Neural crest cell (in vitro differentiated cells): ENCODE results near the gene DNAJA1. TPM values are rescaled to one million over a fixed set of nuclear protein-coding genes. Genes with fewer than 3 reads are reported as not detected.
A peak's percentile ranks its signal among the peaks of the same experiment; 100 is the strongest.
"Not testable (repeated sequence)": the region's sequence is repeated elsewhere in the genome, so short reads cannot be mapped to it uniquely, and the experiment has no call there.

Experiments used
- DNase-seq: peaks from one replicate; pipeline ENCODE4 v3.0.0; 2021; ENCODE audit warnings: low read depth, mixed read lengths, low spot score
- H3K27ac Mint-ChIP-seq: one replicate; pipeline ENCODE4 v1.8.0; 2021; ENCODE audit warnings: mild to moderate bottlenecking, mixed read lengths; ENCODE audit not compliant: unreplicated experiment
- H3K27me3 Mint-ChIP-seq: 2 replicates; pipeline ENCODE4 v1.8.0; 2021; ENCODE audit warnings: low read depth, mild to moderate bottlenecking, mixed read lengths
- H3K36me3 Mint-ChIP-seq: 2 replicates; pipeline ENCODE4 v1.8.0; 2021; ENCODE audit warnings: low read depth, mild to moderate bottlenecking, mixed read lengths
- H3K4me1 Mint-ChIP-seq: 2 replicates; pipeline ENCODE4 v1.8.0; 2021; ENCODE audit warnings: mixed read lengths
- H3K4me3 Mint-ChIP-seq: one replicate; pipeline ENCODE4 v1.8.0; 2021; ENCODE audit warnings: mild to moderate bottlenecking, mixed read lengths
- H3K9me3 Mint-ChIP-seq: 2 replicates; pipeline ENCODE4 v1.8.0; 2021; ENCODE audit warnings: mixed read lengths
- total RNA-seq: library from RNA; stranded (reverse); gene quantifications from 2 replicates; pipeline ENCODE4 v1.2.1, GENCODE V29; 2021
- TF ChIP-seq, protein P1 (sequence below): fragments of 200-600 bp; sonication (generic); conservative IDR thresholded peaks from 2 replicates; pipeline ENCODE4 v1.5.0; 2021; ENCODE audit warnings: antibody characterized with exemption, mild to moderate bottlenecking

DNAJA1 gene
- total RNA-seq, 1 donor from 2014 or later = 252 TPM

DNA sequence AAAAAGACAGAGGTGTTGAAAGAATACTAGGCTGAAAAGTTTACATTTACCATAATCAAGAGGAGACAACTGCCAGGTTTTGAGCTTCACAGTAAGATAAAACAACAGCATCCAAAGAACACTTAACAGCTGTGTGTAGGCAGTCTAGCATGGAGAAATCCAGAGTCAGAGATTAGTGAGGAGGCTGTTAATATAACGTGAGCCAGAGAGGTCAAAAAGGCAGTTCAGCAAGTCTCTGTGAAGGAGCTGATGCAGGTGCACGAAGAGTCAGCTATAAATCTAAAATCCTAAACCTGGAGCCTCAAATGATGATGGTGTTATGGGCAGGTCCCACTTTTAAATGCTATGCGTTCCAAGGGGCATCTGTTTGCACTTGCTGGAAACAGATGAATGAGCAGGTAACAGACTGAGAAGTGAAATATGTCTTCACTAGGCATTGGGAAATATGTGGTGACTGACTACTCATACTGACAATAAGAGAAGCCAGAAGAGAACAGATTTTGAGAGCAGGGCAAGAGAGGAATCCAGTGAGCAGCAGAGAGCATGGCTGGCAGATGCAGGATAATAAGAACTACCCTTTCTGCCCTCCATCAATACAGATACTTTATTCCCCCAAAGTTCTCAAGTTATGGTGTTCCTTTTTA, 32.4 kb upstream of the DNAJA1 start:
- TF ChIP-seq, protein P1, sequence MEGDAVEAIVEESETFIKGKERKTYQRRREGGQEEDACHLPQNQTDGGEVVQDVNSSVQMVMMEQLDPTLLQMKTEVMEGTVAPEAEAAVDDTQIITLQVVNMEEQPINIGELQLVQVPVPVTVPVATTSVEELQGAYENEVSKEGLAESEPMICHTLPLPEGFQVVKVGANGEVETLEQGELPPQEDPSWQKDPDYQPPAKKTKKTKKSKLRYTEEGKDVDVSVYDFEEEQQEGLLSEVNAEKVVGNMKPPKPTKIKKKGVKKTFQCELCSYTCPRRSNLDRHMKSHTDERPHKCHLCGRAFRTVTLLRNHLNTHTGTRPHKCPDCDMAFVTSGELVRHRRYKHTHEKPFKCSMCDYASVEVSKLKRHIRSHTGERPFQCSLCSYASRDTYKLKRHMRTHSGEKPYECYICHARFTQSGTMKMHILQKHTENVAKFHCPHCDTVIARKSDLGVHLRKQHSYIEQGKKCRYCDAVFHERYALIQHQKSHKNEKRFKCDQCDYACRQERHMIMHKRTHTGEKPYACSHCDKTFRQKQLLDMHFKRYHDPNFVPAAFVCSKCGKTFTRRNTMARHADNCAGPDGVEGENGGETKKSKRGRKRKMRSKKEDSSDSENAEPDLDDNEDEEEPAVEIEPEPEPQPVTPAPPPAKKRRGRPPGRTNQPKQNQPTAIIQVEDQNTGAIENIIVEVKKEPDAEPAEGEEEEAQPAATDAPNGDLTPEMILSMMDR = no peak
- Mint-ChIP-seq H3K9me3 (no peaks in the 10 kb centered on the region), H3K4me1 (no peaks in the 10 kb centered on the region), H3K4me3 (no peak overlapping the region), H3K27me3 (no peaks in the 10 kb centered on the region), H3K27ac (no peak overlapping the region), H3K36me3 (peaks cover 2% of the 10 kb centered on the region)
- no peak for DNase-seq

DNA sequence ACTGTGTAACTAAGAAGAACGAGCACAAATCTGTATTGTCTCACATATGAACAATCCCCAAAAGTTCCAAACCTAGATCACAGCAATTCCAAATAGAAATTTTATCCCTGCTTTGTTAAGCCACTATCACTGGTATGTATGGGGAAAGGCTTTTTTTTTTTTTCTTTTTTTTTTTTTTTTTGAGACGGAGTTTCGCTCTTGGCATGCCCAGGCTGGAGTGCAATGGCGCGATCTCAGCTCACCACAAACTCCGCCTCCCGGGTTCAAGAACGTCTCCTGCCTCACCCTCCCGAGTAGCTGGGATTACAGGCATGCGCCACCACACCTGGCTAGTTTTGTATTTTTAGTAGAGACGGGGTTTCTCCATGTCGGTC, 24.4 kb upstream of the DNAJA1 start:
- peaks cover 21% of the 10 kb centered on the region for H3K4me1 Mint-ChIP-seq
- H3K27me3 Mint-ChIP-seq, DNase-seq, H3K9me3 Mint-ChIP-seq, H3K36me3 Mint-ChIP-seq: not testable (repeated sequence)
- peak overlapping the region; percentile 99 for H3K4me3 Mint-ChIP-seq
- H3K27ac Mint-ChIP-seq = peak overlapping the region; percentile 98

DNA sequence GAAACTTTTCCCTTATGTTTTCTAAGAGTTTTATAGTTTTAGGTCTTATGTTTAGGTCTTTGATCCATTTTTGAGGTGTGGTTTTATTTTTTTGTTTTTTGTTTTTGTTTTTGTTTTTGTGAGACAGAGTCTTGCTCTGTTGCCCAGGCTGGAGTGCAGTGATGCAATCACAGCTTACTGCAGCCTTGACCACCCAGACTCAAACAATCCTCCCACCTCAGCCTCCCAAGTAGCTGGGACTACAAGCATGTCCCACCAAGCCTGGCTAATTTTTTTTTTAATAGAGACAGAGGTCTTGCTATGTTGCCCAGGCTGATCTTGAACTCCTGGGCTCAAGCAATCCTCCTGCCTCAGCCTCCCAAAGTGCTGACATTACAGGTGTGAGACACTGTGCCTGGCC, 19.7 kb upstream of the DNAJA1 start:
- not testable (repeated sequence) for H3K4me1 Mint-ChIP-seq, DNase-seq, H3K27me3 Mint-ChIP-seq, H3K36me3 Mint-ChIP-seq, H3K27ac Mint-ChIP-seq, H3K9me3 Mint-ChIP-seq
- peak overlapping the region; percentile 25 for H3K4me3 Mint-ChIP-seq

DNA sequence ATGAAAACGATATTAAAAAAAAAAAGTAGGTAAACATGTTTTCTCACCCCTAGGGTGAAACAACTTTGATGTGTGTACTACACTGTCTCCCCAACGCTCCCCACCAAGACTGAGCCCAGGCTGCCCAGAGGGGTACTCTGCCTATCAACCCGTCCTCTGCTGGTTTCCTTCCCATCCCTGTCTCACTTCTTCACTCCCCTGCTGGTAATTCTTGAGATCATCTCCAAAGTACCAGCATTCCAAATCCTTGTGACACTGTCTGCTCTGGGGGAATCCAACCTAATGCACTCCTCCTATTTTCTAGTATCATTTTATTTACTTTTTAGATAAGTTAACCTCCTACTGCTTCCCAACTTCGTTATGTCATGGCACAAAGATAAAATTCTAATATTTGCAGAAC, 17.3 kb upstream of the DNAJA1 start:
- Mint-ChIP-seq H3K36me3 (no peaks in the 10 kb centered on the region), H3K4me1 (no peaks in the 10 kb centered on the region), H3K27me3 (no peaks in the 10 kb centered on the region)

DNA sequence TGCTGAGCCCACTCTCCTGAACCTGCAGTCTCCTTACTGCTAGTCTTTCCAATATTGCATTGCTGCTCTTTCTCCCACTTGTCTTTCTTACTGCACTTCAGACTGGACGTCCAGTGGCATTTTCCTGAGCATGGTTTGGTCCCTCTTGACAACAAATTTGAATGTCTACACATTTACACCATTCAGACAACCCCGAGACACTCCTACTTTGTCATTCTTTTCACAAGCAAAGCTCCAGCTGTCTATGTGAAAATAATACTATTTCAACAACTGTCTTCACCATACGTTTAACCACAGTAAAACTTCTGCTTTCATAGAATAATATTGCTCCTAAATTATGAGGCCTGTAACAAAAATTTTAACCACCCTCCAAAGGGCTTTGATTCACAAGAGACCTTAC, 13.2 kb upstream of the DNAJA1 start:
- no peak for DNase-seq
- Mint-ChIP-seq H3K4me1 (peaks cover 9% of the 10 kb centered on the region), H3K27ac (no peak overlapping the region), H3K4me3 (no peak overlapping the region), H3K9me3 (no peaks in the 10 kb centered on the region), H3K27me3 (no peaks in the 10 kb centered on the region), H3K36me3 (no peaks in the 10 kb centered on the region)
- TF ChIP-seq, protein P1 = no peak

More for the DNA sequence above, 17.3 kb upstream of the DNAJA1 start:
- Mint-ChIP-seq H3K9me3 (no peaks in the 10 kb centered on the region), H3K27ac (no peak overlapping the region), H3K4me3 (no peak overlapping the region)
- no peak for DNase-seq
- TF ChIP-seq, protein P1 = no peak

DNA sequence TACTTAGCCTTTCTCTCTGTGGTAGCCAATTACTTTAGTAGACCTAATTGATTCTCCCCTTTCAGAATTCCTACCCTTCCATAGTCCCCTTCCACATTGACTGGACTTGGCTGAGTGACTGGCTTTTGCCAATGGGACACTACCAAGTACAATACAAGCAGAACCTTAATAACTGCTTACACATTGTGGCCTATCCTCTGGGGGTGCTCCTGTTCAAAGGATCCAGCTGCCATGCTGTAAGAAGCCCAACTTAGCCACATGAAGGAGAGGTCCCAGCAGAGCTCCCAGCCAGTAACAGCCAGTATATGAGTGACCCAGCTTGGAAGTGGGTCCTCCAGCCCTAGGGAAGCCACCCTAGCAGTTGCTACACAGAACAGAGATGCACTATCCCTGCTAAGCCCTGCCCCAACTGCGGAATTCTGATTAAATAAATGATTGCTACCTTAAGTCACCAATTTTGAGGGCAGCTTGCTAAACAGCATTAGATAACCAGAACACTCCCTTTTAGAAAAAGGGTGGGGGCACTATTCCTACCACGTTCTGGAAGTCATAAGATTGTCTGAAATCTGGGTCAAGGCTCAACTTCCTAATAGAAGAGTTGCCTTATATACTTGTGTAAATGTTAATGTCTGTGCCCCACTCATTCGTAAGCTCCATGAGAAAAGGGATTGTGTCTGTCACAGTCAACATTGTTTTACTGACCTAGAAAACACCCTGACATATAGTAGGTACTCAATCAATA, 12.6 kb upstream of the DNAJA1 start:
- H3K27ac Mint-ChIP-seq = no peak overlapping the region
- no peaks in the 10 kb centered on the region for H3K36me3 Mint-ChIP-seq
- TF ChIP-seq, protein P1 = no peak
- DNase-seq = no peak
- H3K9me3 Mint-ChIP-seq = no peaks in the 10 kb centered on the region
- H3K4me1 Mint-ChIP-seq = peaks cover 9% of the 10 kb centered on the region
- no peak overlapping the region for H3K4me3 Mint-ChIP-seq
- H3K27me3 Mint-ChIP-seq = no peaks in the 10 kb centered on the region
